Adipocyte (in vitro differentiated cells): ENCODE data around the gene SMIM12.
A peak's percentile ranks its signal among the peaks of the same experiment; 100 is the strongest.

ENCODE experiments used
- DNase-seq: peaks from one replicate; pipeline ENCODE4 v3.0.0-alpha.2; 2015; ENCODE audit warnings: low read depth
- H3K27me3 ChIP-seq: replicated peaks from 2 replicates; pipeline ENCODE4 v1.7.0; 2013; ENCODE audit warnings: mild to moderate bottlenecking, low read length, moderate library complexity; ENCODE audit not compliant: control insufficient read depth, insufficient read depth
- H3K36me3 ChIP-seq: 2 replicates; pipeline ENCODE4 v1.7.0; 2013; ENCODE audit warnings: low read length, mild to moderate bottlenecking, moderate library complexity; ENCODE audit not compliant: control insufficient read depth, insufficient read depth, severe bottlenecking
- H3K4me1 ChIP-seq: 2 replicates; pipeline ENCODE4 v1.7.0; 2013; ENCODE audit warnings: mild to moderate bottlenecking, low read length, moderate library complexity; ENCODE audit not compliant: control insufficient read depth, insufficient read depth
- H3K4me3 ChIP-seq: 2 replicates; pipeline ENCODE4 v1.7.0; 2013; ENCODE audit warnings: mild to moderate bottlenecking, low read length, moderate library complexity
- H3K9ac ChIP-seq: 2 replicates; pipeline ENCODE4 v1.7.0; 2013; ENCODE audit warnings: mild to moderate bottlenecking, low read length, moderate library complexity
- H3K9me3 ChIP-seq: 2 replicates; pipeline ENCODE4 v1.7.0; 2013; ENCODE audit warnings: mild to moderate bottlenecking, low read length, moderate library complexity; ENCODE audit not compliant: control insufficient read depth

SMIM12 gene

GRCh38 chr1:34856697-34857096, 2.9 kb downstream of the SMIM12 start:
- Histone ChIP-seq H3K27me3 (no peaks in the 10 kb centered on the region), H3K4me3 (no peak overlapping the region), H3K4me1 (peaks cover 21% of the 10 kb centered on the region), H3K9ac (no peak overlapping the region), H3K9me3 (no peaks in the 10 kb centered on the region), H3K36me3 (peaks cover 26% of the 10 kb centered on the region)
- DNase-seq, result no peak

- Histone ChIP-seq H3K27me3 (no peaks in the 10 kb centered on the region), H3K9ac (peak overlapping the region; percentile 7), H3K4me1 (peaks cover 13% of the 10 kb centered on the region), H3K36me3 (peaks cover 39% of the 10 kb centered on the region), H3K9me3 (no peaks in the 10 kb centered on the region), H3K4me3 (no peak overlapping the region)
- DNase-seq, result peak; percentile 93
Observed at GRCh38 chr1:34852677-34853217, 6.8 kb downstream of the SMIM12 start.

- peak overlapping the region; percentile 20 for H3K9ac ChIP-seq
- peaks cover 10% of the 10 kb centered on the region for H3K4me1 ChIP-seq
- no peaks in the 10 kb centered on the region for H3K9me3 ChIP-seq
- H3K4me3 ChIP-seq, result no peak overlapping the region
- DNase-seq, result no peak
- H3K27me3 ChIP-seq, result no peaks in the 10 kb centered on the region
- peaks cover 43% of the 10 kb centered on the region for H3K36me3 ChIP-seq
Observed at GRCh38 chr1:34851431-34852105, 8.0 kb downstream of the SMIM12 start.

GRCh38 chr1:34850382-34850781, 9.2 kb downstream of the SMIM12 start:
- peaks cover 10% of the 10 kb centered on the region for H3K4me1 ChIP-seq
- DNase-seq, result no peak
- no peak overlapping the region for H3K4me3 ChIP-seq
- H3K9me3 ChIP-seq, result no peaks in the 10 kb centered on the region
- H3K27me3 ChIP-seq, result no peaks in the 10 kb centered on the region
- H3K36me3 ChIP-seq, result peaks cover 37% of the 10 kb centered on the region
- H3K9ac ChIP-seq, result no peak overlapping the region

- Histone ChIP-seq H3K36me3 (peaks cover 17% of the 10 kb centered on the region), H3K4me1 (peaks cover 10% of the 10 kb centered on the region)
- no peak for DNase-seq
Observed at GRCh38 chr1:34847094-34847493, 12.5 kb downstream of the SMIM12 start.

DNA sequence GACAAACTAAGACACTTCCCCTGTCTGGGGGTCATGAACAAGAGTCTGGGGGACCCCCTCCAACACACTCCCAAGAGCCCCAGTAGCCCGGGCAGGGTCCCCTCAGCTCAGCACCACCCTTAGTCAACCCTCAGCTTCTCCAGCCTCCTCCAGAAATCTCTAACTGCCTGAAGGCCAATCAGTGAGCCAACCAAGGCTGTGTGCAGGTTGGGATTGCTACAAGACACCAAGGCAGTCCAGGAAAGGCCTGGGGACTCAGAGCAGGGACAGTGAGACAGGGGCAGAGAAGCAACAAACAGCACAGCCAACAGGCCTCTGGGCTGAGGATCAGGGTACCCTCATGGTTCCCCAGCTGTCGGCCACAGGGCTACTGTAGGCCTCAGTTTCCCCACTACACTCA, 13.3 kb downstream of the SMIM12 start:
- H3K9ac ChIP-seq, result no peak overlapping the region
- H3K36me3 ChIP-seq, result peaks cover 17% of the 10 kb centered on the region
- H3K9me3 ChIP-seq, result no peaks in the 10 kb centered on the region
- no peaks in the 10 kb centered on the region for H3K27me3 ChIP-seq
- no peak for DNase-seq
- peaks cover 2% of the 10 kb centered on the region for H3K4me1 ChIP-seq
- H3K4me3 ChIP-seq, result no peak overlapping the region

More at GRCh38 chr1:34847094-34847493, 12.5 kb downstream of the SMIM12 start:
- no peaks in the 10 kb centered on the region for H3K27me3 ChIP-seq
- H3K4me3 ChIP-seq, result no peak overlapping the region
- H3K9me3 ChIP-seq, result no peaks in the 10 kb centered on the region
- no peak overlapping the region for H3K9ac ChIP-seq

DNA sequence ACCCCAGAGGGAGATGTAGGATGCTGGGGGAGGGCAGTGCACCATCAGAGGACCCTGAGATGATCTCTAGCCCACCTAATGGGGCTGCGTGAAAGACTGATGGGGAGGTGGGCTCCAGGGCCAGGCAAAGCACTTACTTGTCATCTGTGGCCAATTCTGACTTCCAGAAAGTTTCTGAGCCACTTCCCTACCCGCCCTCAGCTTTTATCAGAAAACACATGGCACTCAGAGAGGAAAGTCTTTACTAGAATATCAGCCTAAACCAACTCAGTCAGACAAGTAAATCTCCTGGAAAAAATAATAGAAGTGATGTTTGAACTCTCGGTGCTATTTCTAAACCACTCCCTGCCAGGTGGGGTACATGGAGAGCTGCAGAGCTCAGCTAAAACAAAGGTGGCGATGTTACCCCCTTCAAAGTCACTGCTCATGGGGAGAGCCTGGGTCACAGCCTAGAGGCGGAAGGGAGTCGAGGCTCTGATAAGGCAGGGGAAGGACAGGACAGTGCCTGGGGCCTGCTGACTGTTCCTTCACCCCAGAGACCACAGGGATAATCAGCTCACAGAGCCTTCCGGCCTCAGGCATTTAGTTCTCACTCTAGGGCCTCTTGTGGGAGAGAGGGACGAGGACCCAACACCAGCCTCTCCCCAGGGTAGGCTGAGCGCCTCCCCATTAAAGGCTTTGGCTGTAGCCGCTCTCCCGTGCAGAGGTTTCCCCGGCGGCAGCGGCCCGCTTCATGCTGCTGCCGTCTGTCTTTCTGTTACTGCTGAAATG, 14.2 kb downstream of the SMIM12 start:
- Histone ChIP-seq H3K27me3 (no peaks in the 10 kb centered on the region), H3K36me3 (peaks cover 11% of the 10 kb centered on the region), H3K9me3 (no peaks in the 10 kb centered on the region), H3K9ac (no peak overlapping the region), H3K4me3 (no peak overlapping the region), H3K4me1 (no peaks in the 10 kb centered on the region)
- no peak for DNase-seq

DNA sequence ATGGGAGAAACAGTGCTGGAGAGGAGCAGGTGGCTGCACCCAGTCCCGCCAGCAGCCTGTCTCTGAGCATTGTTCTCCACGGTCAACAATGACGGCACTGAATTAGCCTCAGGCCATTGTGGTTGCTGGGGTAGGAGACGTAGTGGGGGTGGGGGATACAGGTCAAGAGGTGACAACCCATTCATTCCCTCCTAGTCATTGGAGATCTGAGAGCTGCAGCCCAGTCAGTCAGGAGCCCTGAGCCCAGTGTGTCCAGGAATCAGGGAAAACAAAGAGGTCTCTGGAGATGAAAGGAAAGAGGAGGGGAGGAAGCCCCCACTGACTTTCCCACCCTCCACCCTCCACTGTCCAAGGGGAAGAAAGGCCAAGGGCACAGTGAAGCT, 15.3 kb downstream of the SMIM12 start:
- Histone ChIP-seq H3K9ac (no peak overlapping the region), H3K9me3 (no peaks in the 10 kb centered on the region), H3K27me3 (no peaks in the 10 kb centered on the region), H3K4me1 (no peaks in the 10 kb centered on the region), H3K36me3 (peaks cover 11% of the 10 kb centered on the region), H3K4me3 (no peak overlapping the region)
- DNase-seq, result no peak

DNA sequence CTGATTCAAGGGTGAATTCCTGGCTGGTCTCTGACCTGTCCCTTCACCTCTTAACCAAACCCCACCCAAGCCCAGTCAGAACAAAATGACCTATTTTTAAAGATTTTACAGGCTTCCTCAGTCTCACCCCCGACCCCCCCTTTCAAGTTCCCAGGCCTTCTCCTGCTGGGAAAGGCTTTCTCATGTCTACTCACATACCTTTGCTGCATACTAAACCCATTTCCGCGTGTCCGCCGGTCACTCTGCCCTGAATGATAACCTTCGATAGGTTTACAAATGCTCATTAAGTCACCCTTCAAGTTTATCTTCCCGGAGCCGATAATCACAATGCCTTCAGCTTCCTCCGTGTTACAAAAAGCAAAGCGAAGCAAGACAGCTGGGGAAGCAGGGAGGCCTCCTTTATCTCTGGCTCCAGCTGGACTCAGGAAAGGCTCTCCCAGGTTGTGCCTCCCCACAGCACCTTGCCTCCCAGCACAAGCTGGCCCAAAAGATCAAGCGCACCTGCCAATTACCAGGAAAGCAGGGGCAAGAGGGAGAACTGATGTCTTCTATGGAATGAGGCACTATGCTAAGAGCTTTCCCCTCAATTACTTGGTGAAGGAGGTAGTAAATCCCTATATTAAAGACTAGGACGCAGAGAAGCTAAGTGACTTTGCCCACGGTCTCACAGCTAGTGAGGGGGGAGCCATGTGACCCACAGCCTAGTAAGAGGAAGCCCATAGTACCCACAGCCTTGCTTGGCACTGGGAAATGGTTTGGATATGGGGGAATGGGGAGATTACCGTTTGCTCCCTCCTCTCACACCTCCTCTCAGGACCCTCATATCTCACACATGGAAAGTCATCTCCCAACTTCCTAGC, 15.9 kb downstream of the SMIM12 start:
- Histone ChIP-seq H3K9ac (no peak overlapping the region), H3K27me3 (no peaks in the 10 kb centered on the region), H3K4me3 (no peak overlapping the region), H3K9me3 (no peaks in the 10 kb centered on the region), H3K36me3 (peaks cover 7% of the 10 kb centered on the region), H3K4me1 (no peaks in the 10 kb centered on the region)
- DNase-seq, result no peak

DNA sequence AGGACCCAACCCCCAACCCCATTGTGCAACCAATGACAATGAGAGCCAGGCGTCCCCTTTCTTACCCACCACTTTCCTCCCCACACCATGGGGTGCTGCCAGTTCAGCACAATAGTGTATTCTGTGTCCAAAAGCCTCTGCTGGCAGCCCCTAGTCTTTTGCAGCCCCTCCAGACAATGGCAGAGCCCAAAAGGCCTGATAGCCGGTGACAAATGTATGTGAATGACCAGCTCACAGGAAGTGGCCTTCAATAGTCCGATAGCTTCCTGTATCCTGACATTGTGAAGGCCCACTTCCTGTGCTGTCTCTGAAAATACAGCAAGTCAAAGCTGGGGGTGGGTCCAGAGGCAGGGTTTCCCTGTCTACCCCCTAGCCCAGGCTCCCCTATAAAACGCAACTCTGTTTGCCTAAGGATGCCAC, 16.6 kb downstream of the SMIM12 start:
- Histone ChIP-seq H3K4me1 (no peaks in the 10 kb centered on the region), H3K36me3 (peaks cover 5% of the 10 kb centered on the region), H3K27me3 (no peaks in the 10 kb centered on the region), H3K9me3 (no peaks in the 10 kb centered on the region), H3K4me3 (no peak overlapping the region), H3K9ac (no peak overlapping the region)
- DNase-seq, result no peak

DNA sequence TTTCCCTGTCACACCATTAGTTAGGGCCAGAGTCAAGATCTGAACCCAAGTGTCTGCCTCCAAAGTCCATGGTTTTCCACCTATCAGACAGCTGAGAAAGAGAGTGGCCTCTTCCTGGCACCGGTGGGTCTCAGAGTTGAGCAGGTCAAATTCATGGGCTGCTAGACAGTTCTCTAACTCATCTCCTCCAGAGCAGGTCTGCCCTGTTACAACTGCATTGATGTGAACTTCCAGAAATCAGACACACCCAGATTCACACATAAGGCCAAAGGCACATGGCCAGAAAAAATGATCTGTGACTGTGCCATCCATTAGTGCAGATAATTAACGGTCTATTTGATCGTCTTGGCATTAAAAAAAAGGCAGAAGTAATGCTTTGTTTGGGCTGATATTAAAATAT, 17.5 kb downstream of the SMIM12 start:
- H3K27me3 ChIP-seq, result no peaks in the 10 kb centered on the region
- peaks cover 1% of the 10 kb centered on the region for H3K36me3 ChIP-seq
- no peaks in the 10 kb centered on the region for H3K9me3 ChIP-seq
- no peaks in the 10 kb centered on the region for H3K4me1 ChIP-seq
- H3K4me3 ChIP-seq, result no peak overlapping the region
- H3K9ac ChIP-seq, result no peak overlapping the region
- no peak for DNase-seq
